H1 (cell line): Measurements from ENCODE around the gene CD99. TPM values are rescaled to one million over a fixed set of nuclear protein-coding genes. Genes with fewer than 3 reads are reported as not detected.

Experiments
- CTCF ChIA-PET: fragments of 300-600 bp; sonication (Branson Sonifier 250); formaldehyde crosslinking; loops from one replicate; lab custom pipeline; 2021; ENCODE audit not compliant: partially characterized antibody; lab: Charles Lee
- POLR2A ChIA-PET: fragments of 300-600 bp; sonication (Branson Sonifier 250); formaldehyde crosslinking; loops from one replicate; lab custom pipeline; 2021; ENCODE audit warnings: inconsistent platforms; ENCODE audit not compliant: partially characterized antibody; lab: Charles Lee
- DNase-seq, 2 experiments: peaks; one replicate each; pipeline versions ENCODE4 v3.0.0 to v3.0.0-alpha.2; 2010 to 2022; ENCODE audit warnings: low spot score in 2 of 2, low read depth in 1 of 2, mixed read lengths in 1 of 2
- FAIRE-seq: peaks from 2 replicates; lab custom pipeline; 2011; peaks lifted over from hg19 to GRCh38; lab: Jason Lieb, UNC
- H2AFZ ChIP-seq: 2 replicates; pipeline ENCODE4 v1.8.1; 2012; ENCODE audit warnings: low read length, inconsistent platforms
- H2AK5ac ChIP-seq: 2 replicates; pipeline ENCODE4 v1.6.1; 2013; ENCODE audit warnings: low read depth, low read length
- H2BK120ac ChIP-seq: replicated peaks from 2 replicates; pipeline ENCODE3; 2013; ENCODE audit warnings: low read depth, low read length, inconsistent platforms
- H2BK12ac ChIP-seq: 2 replicates; pipeline ENCODE4 v1.6.1; 2013; ENCODE audit warnings: low read depth, low read length
- H2BK15ac ChIP-seq: 2 replicates; pipeline ENCODE4 v1.6.1; 2013; ENCODE audit warnings: low read length
- H2BK20ac ChIP-seq: 2 replicates; pipeline ENCODE4 v1.6.1; 2013; ENCODE audit warnings: low read length
- H2BK5ac ChIP-seq: 2 replicates; pipeline ENCODE4 v1.6.1; 2013; ENCODE audit warnings: low read depth, low read length
- H3K14ac ChIP-seq: 2 replicates; pipeline ENCODE4 v1.6.1; 2013; ENCODE audit warnings: inconsistent platforms; ENCODE audit not compliant: insufficient read length
- H3K18ac ChIP-seq: 2 replicates; pipeline ENCODE4 v1.6.1; 2013; ENCODE audit warnings: low read length; ENCODE audit errors: extremely low read depth
- H3K23ac ChIP-seq: 2 replicates; pipeline ENCODE4 v1.6.1; 2013; ENCODE audit warnings: inconsistent platforms; ENCODE audit not compliant: insufficient read length
- H3K23me2 ChIP-seq: 2 replicates; pipeline ENCODE4 v1.6.1; 2013; ENCODE audit warnings: low read depth, low read length
- H3K27ac ChIP-seq: 2 replicates; pipeline ENCODE4 v1.6.1; 2011; ENCODE audit warnings: low read depth, low read length, inconsistent platforms
- H3K27me3 ChIP-seq, 4 experiments: replicated peaks in 1 of 4; 1 replicate in 1 of 4; 2 replicates in 3 of 4; pipeline versions ENCODE4 v1.6.1 to v1.8.1; 2011 to 2013; ENCODE audit warnings: low read length in 3 of 4, mild to moderate bottlenecking in 3 of 4, inconsistent platforms in 2 of 4, mixed read lengths in 2 of 4, moderate library complexity in 1 of 4; ENCODE audit not compliant: control insufficient read depth in 3 of 4, insufficient read depth in 3 of 4; ENCODE audit errors: extremely low read depth in 1 of 4
- H3K36me3 ChIP-seq, 4 experiments: 2 replicates each; pipeline versions ENCODE4 v1.6.1 to v1.8.1; 2011 to 2013; ENCODE audit warnings: mild to moderate bottlenecking in 4 of 4, low read length in 3 of 4, moderate library complexity in 2 of 4, control low read depth in 1 of 4, inconsistent platforms in 1 of 4; ENCODE audit not compliant: insufficient read depth in 4 of 4, control insufficient read depth in 2 of 4
- H3K4ac ChIP-seq: replicated peaks from 2 replicates; pipeline ENCODE3; 2013; ENCODE audit warnings: low read length, low read depth, mixed read lengths, inconsistent platforms; ENCODE audit not compliant: insufficient read length
- H3K4me1 ChIP-seq, 4 experiments: replicated peaks in 1 of 4; 1 replicate in 1 of 4; 2 replicates in 3 of 4; pipeline versions ENCODE4 v1.6.1 to v1.8.1; 2011 to 2013; ENCODE audit warnings: low read length in 3 of 4, inconsistent platforms in 2 of 4, mixed read lengths in 1 of 4; ENCODE audit not compliant: insufficient read depth in 4 of 4, control insufficient read depth in 3 of 4
- H3K4me2 ChIP-seq, 2 experiments: 2 replicates each; pipeline versions ENCODE4 v1.6.1 to v1.8.1; 2011 to 2013; ENCODE audit warnings: low read depth in 2 of 2, low read length in 2 of 2, control low read depth in 1 of 2, inconsistent platforms in 1 of 2, mild to moderate bottlenecking in 1 of 2; ENCODE audit not compliant: insufficient read depth in 1 of 2
- H3K4me3 ChIP-seq, 4 experiments: fragments of 200-600, 300-600 bp in 1 of 4; sonication (generic), shearing (Covaris generic), sonication (Bioruptor Twin) in 1 of 4; 2 replicates each; pipeline versions ENCODE4 v1.5.1 to v1.8.1; 2011 to 2016; ENCODE audit warnings: low read length in 4 of 4, low read depth in 3 of 4, control low read depth in 2 of 4, inconsistent platforms in 2 of 4, mild to moderate bottlenecking in 2 of 4, mixed read lengths in 1 of 4, moderate library complexity in 1 of 4; ENCODE audit not compliant: insufficient read depth in 2 of 4; ENCODE audit errors: extremely low read depth in 1 of 4
- H3K56ac ChIP-seq: replicated peaks from 2 replicates; pipeline ENCODE3; 2013; ENCODE audit warnings: low read depth, mild to moderate bottlenecking, mixed read lengths, low read length, inconsistent platforms; ENCODE audit not compliant: insufficient read length
- H3K79me1 ChIP-seq: 2 replicates; pipeline ENCODE4 v1.6.1; 2013; ENCODE audit warnings: low read depth, low read length, control low read depth
- H3K79me2 ChIP-seq, 2 experiments: 2 replicates each; pipeline versions ENCODE4 v1.6.1 to v1.8.1; 2012 to 2013; ENCODE audit warnings: low read length in 2 of 2, mild to moderate bottlenecking in 2 of 2, inconsistent platforms in 1 of 2; ENCODE audit not compliant: insufficient read depth in 2 of 2, control insufficient read depth in 1 of 2
- H3K9ac ChIP-seq, 4 experiments: replicated peaks in 1 of 4; 1 replicate in 1 of 4; 2 replicates in 3 of 4; pipeline versions ENCODE4 v1.6.1 to v1.8.1; 2011 to 2013; ENCODE audit warnings: low read depth in 3 of 4, low read length in 3 of 4, control low read depth in 2 of 4, mild to moderate bottlenecking in 2 of 4, moderate library complexity in 2 of 4, inconsistent platforms in 1 of 4; ENCODE audit errors: extremely low read depth in 1 of 4
- H3K9me3 ChIP-seq, 2 experiments: 2 replicates each; pipeline versions ENCODE4 v1.6.1 to v1.8.1; 2012 to 2013; ENCODE audit warnings: mild to moderate bottlenecking in 2 of 2, moderate library complexity in 2 of 2, control low read depth in 1 of 2, inconsistent platforms in 1 of 2, low read depth in 1 of 2, low read length in 1 of 2, mixed read lengths in 1 of 2; ENCODE audit not compliant: insufficient read depth in 2 of 2
- H4K20me1 ChIP-seq, 2 experiments: replicated peaks in 1 of 2; 2 replicates each; pipeline versions ENCODE3 to v1.8.1; 2011 to 2013; ENCODE audit warnings: inconsistent platforms in 2 of 2, low read length in 2 of 2, mild to moderate bottlenecking in 1 of 2; ENCODE audit not compliant: insufficient read depth in 2 of 2, control insufficient read depth in 1 of 2
- H4K5ac ChIP-seq: 2 replicates; pipeline ENCODE4 v1.6.1; 2013; ENCODE audit warnings: low read length, low read depth, mixed read lengths, inconsistent platforms; ENCODE audit not compliant: insufficient read length
- H4K8ac ChIP-seq: 2 replicates; pipeline ENCODE4 v1.8.0; 2013; ENCODE audit warnings: mild to moderate bottlenecking, moderate library complexity, low read length, inconsistent platforms; ENCODE audit not compliant: insufficient read depth; ENCODE audit errors: extremely low read depth
- H4K91ac ChIP-seq: replicated peaks from 2 replicates; pipeline ENCODE3; 2013; ENCODE audit warnings: low read length, mixed read lengths, inconsistent platforms; ENCODE audit not compliant: insufficient read length
- BCL11A ChIP-seq, 2 experiments: IDR thresholded peaks; one replicate each; pipeline ENCODE4 v1.6.1; 2011; ENCODE audit warnings: low read depth in 2 of 2, low read length in 2 of 2, mild to moderate bottlenecking in 2 of 2
- HDAC2 ChIP-seq, 2 experiments: fragments of 300-600 bp in 1 of 2; sonication (generic) in 1 of 2; IDR thresholded peaks; 2 replicates each; pipeline ENCODE4 v1.6.1; 2011 to 2012; ENCODE audit warnings: low read depth in 2 of 2, low read length in 2 of 2, mild to moderate bottlenecking in 2 of 2, moderate library complexity in 2 of 2, borderline replicate concordance in 1 of 2, inconsistent platforms in 1 of 2
- NANOG ChIP-seq: IDR thresholded peaks from 2 replicates; pipeline ENCODE4 v1.6.1; 2011; ENCODE audit warnings: low read length, low read depth, mild to moderate bottlenecking, inconsistent platforms; ENCODE audit not compliant: insufficient read depth, poor library complexity, severe bottlenecking
- POLR2A ChIP-seq, 2 experiments: IDR thresholded peaks; 1 replicate in 1 of 2; 2 replicates in 1 of 2; pipeline ENCODE4 v1.6.1; 2011; ENCODE audit warnings: low read depth in 2 of 2, low read length in 2 of 2, mild to moderate bottlenecking in 2 of 2; ENCODE audit errors: control extremely low read depth in 1 of 2
- RBBP5 ChIP-seq: IDR thresholded peaks from 2 replicates; pipeline ENCODE4 v1.7.1; 2012; ENCODE audit warnings: low read depth, mild to moderate bottlenecking, inconsistent platforms, low read length, moderate library complexity, borderline replicate concordance
- SRF ChIP-seq: IDR thresholded peaks from 2 replicates; pipeline ENCODE4 v1.6.1; 2011; ENCODE audit warnings: mild to moderate bottlenecking, low read depth, low read length, moderate library complexity
- TAF7 ChIP-seq: optimal IDR thresholded peaks from 2 replicates; pipeline ENCODE3; 2011; ENCODE audit warnings: low read depth, mild to moderate bottlenecking, inconsistent platforms, low read length, moderate library complexity, borderline replicate concordance
- TCF12 ChIP-seq: IDR thresholded peaks from 2 replicates; pipeline ENCODE4 v1.6.1; 2011; ENCODE audit warnings: low read depth, mild to moderate bottlenecking, low read length
- YY1 ChIP-seq: IDR thresholded peaks from 2 replicates; pipeline ENCODE4 v1.6.1; 2011; ENCODE audit warnings: low read depth, mild to moderate bottlenecking, low read length
- WGBS, 2 experiments: shearing (Covaris generic) in 1 of 2; methylation state at CpG; one replicate each; pipeline versions ENCODE4 v1.1.6 to v1.1.7; 2013 to 2015; ENCODE audit warnings: low lambda C conversion rate in 2 of 2, mixed read lengths in 2 of 2, inconsistent platforms in 1 of 2, low coverage in 1 of 2, missing lambda C conversion rate in 1 of 2; ENCODE audit not compliant: insufficient replicate concordance in 2 of 2, insufficient coverage in 1 of 2, insufficient read length in 1 of 2; ENCODE audit errors: extremely low coverage in 1 of 2, missing lambda C conversion rate in 1 of 2; 5-methylcytosine and 5-hydroxymethylcytosine counted together
- polyA plus RNA-seq, 7 experiments: library from polyadenylated mRNA; depleted of rRNA in 3 of 7; stranded (reverse) in 5 of 7; unstranded in 2 of 7; fragments of >200 nt in 5 of 7; fragments of 200-250 nt in 2 of 7; gene quantifications; 1 replicate in 5 of 7; 2 replicates in 1 of 7; 4 replicates in 1 of 7; pipeline versions ENCODE4 v1.2.1 to v1.2.3, GENCODE V29; 2011 to 2013; ENCODE audit warnings: missing spikeins in 2 of 7, mixed read lengths in 2 of 7
- total RNA-seq: library from RNA; stranded (reverse); fragmentation: NEBNext Ultra II Directional; extraction: Animal tissue kit (Norgen Biotek cat#: 25700); gene quantifications from 2 replicates; pipeline ENCODE4 v1.2.1, GENCODE V29; 2021
- TF ChIP-seq, protein P1 (sequence below), 3 experiments: IDR thresholded peaks; 1 replicate in 2 of 3; 2 replicates in 1 of 3; pipeline versions ENCODE4 v1.5.1 to v1.6.1; 2011; ENCODE audit warnings: low read length in 3 of 3, mild to moderate bottlenecking in 3 of 3, inconsistent platforms in 2 of 3, low read depth in 1 of 3, moderate library complexity in 1 of 3; ENCODE audit not compliant: insufficient read depth in 1 of 3; ENCODE audit errors: control extremely low read depth in 1 of 3
- TF ChIP-seq, protein P2 (sequence below): IDR thresholded peaks from 2 replicates; pipeline ENCODE4 v1.6.1; 2012; ENCODE audit warnings: inconsistent platforms

The CD99 gene
- total and polyA plus RNA-seq, 2 of the 8 experiments (the other 6 are each of a cell fraction or from before 2014, with no cell fraction given) = 30.1 to 47.8 TPM

GRCh38 chrX:2781698-2782097 lies 90.6 kb downstream of the CD99 start:
- WGBS, 2 experiments = 61% methylated on average over 6 of the region's 6 CpGs; no CpG with 5 or more reads in 1 of the 2 experiments
- peak overlapping the region; percentile 75 for H4K5ac ChIP-seq
- no peak overlapping the region for H3K14ac ChIP-seq
- H3K79me1 ChIP-seq = no peaks in the 10 kb centered on the region
- FAIRE-seq = no peak
- no peak overlapping the region for H4K8ac ChIP-seq
- ChIA-PET CTCF (no interaction called here), POLR2A (interaction anchor here (1.2 kb wide), 1 partner anchor 19 kb away, joined by 3 read pairs; no protein-coding TSS in a partner anchor)
- no peak overlapping the region for H2BK120ac ChIP-seq
- no peak overlapping the region for H4K91ac ChIP-seq
- H3K27me3 ChIP-seq = no peaks in the 10 kb centered on the region
- no peak overlapping the region for H2BK12ac ChIP-seq
- H3K36me3 ChIP-seq = no peaks in the 10 kb centered on the region
- no peak for DNase-seq
- no peaks in the 10 kb centered on the region for H3K9me3 ChIP-seq
- H3K79me2 ChIP-seq = no peaks in the 10 kb centered on the region
- no peak overlapping the region for H3K56ac ChIP-seq
- no peak overlapping the region for H2BK15ac ChIP-seq
- H3K9ac ChIP-seq = no peak overlapping the region
- H2BK20ac ChIP-seq = no peak overlapping the region
- H3K4ac ChIP-seq = no peak overlapping the region
- H3K4me1 ChIP-seq = peaks cover 0 to 11% (median 7%) of the 10 kb centered on the region in 4 experiments; a peak in 4 of 7 replicates
- H3K18ac ChIP-seq = no peak overlapping the region; the same call in 1 of the 2 replicates
- no peak overlapping the region for H2AK5ac ChIP-seq
- no peaks in the 10 kb centered on the region for H4K20me1 ChIP-seq
- H3K4me3 ChIP-seq = no peak overlapping the region
- peak overlapping the region in 1 of 2 experiments; percentile 1; a peak in 1 of 4 replicates for H3K4me2 ChIP-seq
- no peaks in the 10 kb centered on the region for H3K23me2 ChIP-seq
- H3K23ac ChIP-seq = no peak overlapping the region
- H2BK5ac ChIP-seq = peak overlapping the region; percentile 35; the same call in 1 of the 2 replicates
- H2AFZ ChIP-seq = no peak overlapping the region
- no peak overlapping the region for H3K27ac ChIP-seq
- no peak for TF ChIP-seq TAF7
- no peak for TF ChIP-seq RBBP5
- TF ChIP-seq HDAC2 (IDR thresholded peaks at IDR 0.05; ENCODE audit: borderline replicate concordance in 1 of 2, low read depth in 2 of 2, low read length in 2 of 2) = no peak
- no peak for TF ChIP-seq TCF12
- no peak for TF ChIP-seq BCL11A (IDR thresholded peaks at IDR 0.05; ENCODE audit: low read depth in 2 of 2, low read length in 2 of 2)
- no peak for TF ChIP-seq NANOG
- TF ChIP-seq, protein P1, sequence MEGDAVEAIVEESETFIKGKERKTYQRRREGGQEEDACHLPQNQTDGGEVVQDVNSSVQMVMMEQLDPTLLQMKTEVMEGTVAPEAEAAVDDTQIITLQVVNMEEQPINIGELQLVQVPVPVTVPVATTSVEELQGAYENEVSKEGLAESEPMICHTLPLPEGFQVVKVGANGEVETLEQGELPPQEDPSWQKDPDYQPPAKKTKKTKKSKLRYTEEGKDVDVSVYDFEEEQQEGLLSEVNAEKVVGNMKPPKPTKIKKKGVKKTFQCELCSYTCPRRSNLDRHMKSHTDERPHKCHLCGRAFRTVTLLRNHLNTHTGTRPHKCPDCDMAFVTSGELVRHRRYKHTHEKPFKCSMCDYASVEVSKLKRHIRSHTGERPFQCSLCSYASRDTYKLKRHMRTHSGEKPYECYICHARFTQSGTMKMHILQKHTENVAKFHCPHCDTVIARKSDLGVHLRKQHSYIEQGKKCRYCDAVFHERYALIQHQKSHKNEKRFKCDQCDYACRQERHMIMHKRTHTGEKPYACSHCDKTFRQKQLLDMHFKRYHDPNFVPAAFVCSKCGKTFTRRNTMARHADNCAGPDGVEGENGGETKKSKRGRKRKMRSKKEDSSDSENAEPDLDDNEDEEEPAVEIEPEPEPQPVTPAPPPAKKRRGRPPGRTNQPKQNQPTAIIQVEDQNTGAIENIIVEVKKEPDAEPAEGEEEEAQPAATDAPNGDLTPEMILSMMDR (IDR thresholded peaks at IDR 0.05; ENCODE audit: control extremely low read depth in 1 of 3, insufficient read depth in 1 of 3, low read depth in 1 of 3, low read length in 3 of 3) = no peak
- TF ChIP-seq, protein P2, sequence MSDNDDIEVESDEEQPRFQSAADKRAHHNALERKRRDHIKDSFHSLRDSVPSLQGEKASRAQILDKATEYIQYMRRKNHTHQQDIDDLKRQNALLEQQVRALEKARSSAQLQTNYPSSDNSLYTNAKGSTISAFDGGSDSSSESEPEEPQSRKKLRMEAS = no peak
- TF ChIP-seq POLR2A (IDR thresholded peaks at IDR 0.05; ENCODE audit: control extremely low read depth in 1 of 2, low read depth in 2 of 2, low read length in 2 of 2) = no peak
- no peak for TF ChIP-seq YY1
- no peak for TF ChIP-seq SRF
